NCI-H1417 (cell line): Measurements from ENCODE around the gene FBLIM1.
"Not testable (repeated sequence)": the region's sequence is repeated elsewhere in the genome, so short reads cannot be mapped to it uniquely, and the experiment has no call there.

ENCODE experiments used
- DNase-seq, 3 experiments: peaks; one replicate each; lab custom pipeline; 2025; lab: John Stamatoyannopoulos, UW

The FBLIM1 gene

DNA sequence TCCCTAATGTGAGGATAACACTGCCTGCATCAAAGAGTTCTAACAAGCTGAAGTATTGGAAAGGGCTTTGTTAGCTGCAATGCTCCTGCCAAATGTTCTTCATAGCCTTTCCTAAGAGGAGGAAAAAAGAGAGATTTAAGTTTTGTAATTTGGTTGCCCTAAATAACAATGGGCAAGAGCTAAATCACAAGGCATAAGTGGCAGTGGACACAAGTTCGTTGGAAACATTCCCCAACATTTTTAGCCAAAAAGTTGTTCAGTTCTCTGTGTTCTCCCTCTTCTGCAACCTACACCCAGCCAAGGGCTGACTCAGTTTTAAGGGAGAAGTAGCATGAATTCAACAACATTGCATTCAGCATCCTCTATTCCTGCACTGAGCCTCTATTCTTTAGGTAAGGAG, 51.5 kb downstream of the FBLIM1 start:
- DNase-seq = no peak

DNA sequence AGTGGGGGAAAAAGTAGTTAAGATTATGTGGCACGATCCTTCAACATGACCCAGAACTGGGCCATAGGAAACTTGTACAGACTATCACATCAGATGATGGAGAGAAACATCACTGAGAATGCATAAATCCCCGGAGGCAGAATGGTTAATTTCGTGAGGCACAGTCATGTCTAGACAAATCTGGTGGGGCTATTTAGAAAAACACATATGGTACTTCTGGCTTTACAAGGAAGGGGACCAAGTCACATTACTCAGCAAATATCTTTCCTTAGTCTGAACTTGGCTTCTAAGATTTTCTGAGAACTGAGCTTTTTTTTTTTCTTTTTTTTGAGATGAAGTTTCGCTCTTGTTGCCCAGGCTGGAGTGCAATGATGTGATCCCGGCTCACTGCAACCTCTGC, 58.1 kb downstream of the FBLIM1 start:
- no peak for DNase-seq

DNA sequence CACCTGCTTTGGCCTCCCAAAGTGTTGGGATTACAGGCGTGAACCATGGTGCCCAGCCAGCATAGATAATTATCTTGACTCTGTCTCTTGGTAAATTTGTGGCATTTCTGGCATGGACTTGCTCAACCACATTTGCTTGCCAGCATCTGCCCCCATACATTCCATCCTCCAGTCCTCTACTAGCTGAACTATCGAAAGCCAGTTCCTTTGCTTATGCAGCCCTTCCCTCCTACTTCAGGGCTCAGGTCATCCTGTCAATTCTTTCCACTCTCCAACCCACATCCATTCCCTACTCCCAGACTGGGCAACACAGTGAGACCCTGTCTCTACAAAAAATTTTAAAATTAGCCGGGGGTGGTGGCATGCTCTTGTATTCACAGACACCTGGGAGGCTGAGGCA, 61.9 kb downstream of the FBLIM1 start:
- DNase-seq = no peak

DNA sequence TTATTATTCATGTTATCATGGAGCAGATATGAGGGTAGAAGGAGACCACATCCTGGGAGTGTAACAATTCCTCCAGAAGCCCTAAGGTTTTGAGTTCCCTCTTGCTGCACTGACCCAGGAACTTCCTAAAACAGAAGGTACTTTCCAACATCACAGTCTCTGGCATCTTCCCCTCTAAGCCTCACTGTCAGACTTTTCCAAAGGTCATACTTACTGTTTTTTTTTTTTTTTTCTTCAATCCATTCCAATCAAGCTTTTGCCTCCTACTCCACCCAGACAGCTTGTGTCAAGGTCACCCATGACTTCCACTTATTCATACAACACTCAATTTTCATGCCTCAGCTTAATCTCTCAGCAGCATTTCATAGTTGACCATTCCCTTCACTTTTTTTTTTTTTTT, 67.2 kb downstream of the FBLIM1 start:
- DNase-seq = no peak

DNA sequence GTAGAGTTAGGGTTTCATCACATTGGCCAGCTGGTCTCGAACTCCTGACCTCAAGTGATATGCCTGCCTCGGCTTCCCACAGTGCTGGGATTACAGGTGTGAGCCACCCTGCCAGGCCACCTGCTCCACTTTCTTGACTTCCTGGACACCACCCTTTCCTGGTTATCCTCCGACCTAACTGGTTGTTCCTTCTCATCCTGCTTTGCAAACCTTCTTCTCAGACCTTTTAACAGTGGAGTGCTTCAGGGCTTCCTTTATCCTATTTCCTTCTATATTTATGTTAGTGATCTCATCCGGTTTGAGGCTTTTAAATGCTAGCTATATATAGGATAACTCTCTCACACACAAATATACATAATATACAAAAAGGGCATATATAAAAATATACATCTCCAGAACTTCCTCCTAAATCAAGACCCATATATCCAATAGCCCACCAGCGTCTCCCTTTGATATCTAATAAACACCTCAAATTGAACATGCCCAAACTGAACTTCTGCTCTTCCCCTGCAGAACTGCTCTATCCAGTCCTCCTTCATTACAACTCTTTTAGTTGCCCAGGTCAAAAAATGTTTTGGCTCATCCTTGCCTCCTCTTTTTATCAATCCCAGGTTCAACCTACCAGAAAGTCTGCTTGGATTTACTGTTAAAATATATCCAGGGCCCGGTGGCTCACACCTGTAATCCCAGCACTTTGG, 68.4 kb downstream of the FBLIM1 start:
- no peak for DNase-seq

DNA sequence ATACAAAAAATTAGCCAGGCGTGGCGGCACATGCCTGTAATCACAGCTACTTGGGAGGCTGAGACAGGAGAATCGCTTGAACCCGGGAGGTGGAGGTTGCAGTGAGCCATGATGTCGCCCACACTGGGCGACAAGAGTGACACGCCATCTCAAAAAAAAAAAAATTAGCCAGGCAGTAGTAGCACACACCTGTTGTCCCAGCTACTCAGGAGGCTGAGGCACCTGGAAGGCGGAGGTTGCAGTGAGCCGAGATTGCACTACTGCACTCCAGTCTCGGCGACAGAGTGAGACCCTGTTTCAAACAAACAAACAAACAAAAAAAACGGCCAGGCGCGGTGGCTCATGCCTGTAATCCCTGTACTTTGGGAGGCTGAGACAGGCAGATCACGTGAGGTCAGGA, 69.0 kb downstream of the FBLIM1 start:
- DNase-seq = not testable (repeated sequence)

DNA sequence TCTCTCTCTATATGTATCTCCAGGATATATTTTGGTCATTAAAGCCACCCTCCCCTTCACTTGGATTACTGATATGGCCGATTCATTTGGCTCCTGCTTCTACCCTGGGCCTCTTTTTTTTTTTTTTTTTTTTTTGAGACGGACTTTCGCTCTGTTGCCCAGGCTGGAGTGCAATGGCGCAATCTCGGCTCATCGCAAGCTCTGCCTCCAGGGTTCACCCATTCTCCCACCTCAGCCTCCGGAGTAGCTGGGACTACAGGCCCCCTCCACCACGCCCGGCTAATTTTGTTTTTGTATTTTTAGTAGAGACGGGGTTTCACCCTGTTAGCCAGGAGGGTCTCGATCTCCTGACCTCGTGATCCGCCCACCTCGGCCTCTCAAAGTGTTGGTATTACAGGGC, 70.3 kb downstream of the FBLIM1 start:
- DNase-seq = not testable (repeated sequence)

DNA sequence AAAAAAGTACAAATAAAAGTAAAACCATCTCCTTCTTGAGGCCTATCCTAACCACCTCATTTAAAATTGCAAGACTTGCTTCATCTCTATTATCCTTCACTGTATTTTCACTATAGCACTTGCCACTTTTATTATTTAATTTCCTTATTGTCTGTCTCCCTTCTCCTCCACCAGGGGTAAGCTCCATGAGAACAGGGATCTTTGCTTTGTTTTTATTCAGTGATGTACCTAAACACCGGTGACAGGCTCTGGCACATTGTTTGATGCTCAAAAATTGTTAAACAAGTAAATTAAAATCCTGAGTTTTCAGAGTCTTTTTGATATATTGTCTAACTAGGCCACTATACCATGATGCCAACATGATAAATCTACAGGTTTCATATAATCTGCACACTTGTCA, 71.7 kb downstream of the FBLIM1 start:
- DNase-seq = no peak

DNA sequence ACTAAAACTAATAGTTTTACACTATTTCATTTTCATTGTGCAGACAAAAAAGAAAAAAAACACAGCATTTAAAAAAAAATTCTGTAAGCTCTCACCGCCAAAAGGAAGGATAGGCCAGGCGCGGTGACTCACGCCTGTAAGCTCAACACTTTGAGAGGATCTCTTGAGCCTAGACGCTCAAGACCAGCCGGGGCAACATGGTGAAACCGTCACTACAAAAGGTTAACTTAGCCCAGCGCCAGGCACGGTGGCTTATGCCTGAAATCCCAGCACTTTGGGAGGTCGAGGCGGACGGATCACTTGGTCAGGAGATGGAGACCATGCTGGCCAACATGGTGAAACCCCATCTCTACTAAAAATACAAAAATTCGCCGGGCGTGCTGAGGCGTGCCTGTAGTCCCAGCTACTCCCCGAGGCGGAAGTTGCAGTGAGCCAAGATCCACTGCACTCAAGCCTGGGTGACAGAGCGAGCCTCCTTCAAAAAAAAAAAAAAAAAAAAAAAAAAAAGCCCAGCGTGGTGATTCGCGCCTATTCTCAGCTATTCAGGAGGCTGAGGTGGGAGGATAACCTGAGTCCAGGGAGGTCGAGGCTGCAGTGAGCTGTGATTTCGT, 74.6 kb downstream of the FBLIM1 start:
- DNase-seq = peak; percentile 54 to 92 (median 88)

DNA sequence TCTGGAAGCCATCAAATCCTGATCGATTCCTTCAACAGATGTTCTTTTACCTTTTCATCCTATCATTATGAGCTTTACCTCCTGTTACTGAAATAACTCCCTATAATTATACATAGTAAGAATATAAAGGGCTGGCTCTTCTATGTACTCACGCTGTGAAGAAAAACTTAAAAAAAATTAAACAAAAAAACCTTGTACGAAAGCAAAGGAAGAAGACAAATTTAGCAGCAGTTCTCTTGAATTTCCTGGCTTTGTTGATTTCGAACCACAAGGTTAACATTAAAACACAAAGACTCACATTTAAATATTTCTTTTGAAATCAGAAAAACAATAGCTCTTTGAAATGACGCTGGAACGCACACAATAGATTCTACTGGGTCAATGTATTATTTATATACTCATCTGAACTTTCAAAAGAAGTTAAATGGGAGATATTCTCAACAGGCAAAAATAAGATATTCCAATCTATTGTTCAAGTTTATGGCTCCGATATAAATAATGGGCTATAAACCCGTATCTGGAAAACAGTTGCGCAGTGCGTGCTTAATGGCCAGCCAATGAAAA, 75.3 kb downstream of the FBLIM1 start:
- DNase-seq = peak in 1 of 3 experiments; percentile 71

DNA sequence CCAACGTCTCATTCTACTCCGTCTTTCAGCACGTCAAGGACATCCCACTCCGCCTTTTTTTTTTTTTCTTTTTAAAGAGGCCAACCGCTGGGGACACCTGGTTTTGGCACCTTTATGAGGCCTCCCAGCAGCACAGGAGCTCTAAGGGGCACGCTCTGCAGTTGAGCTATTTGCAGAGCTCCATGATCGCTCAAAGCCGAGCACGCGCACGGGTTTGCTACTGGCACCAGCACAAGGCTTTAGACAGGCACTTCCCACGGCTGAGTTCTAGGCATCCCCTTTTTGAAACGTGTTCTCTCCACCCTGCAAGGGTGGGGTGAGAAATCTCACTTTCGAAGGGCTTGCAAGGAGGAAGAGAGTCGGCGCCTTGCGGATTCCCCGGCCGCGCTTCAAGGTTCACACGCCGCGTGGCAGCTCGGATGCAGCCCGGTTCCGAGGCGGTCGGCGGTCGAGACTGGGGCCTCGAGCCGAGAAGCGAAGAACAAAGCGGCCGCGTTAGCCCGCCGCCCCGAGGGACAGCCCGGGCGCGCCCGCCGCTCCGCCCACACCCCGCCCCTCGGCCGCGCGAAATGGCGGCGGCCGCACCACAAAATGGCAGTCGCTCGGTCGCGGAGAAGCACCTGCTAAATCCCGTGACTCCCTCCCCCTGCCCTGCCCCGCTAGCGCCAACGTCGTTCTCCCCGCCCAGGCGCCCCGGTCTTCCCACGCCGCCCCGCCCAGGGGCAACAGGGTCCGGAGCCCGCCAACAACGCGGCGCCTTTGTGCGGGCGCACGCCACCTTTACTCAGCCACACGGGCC, 76.0 kb downstream of the FBLIM1 start:
- peak; percentile 92 to 99 (median 94) for DNase-seq

DNA sequence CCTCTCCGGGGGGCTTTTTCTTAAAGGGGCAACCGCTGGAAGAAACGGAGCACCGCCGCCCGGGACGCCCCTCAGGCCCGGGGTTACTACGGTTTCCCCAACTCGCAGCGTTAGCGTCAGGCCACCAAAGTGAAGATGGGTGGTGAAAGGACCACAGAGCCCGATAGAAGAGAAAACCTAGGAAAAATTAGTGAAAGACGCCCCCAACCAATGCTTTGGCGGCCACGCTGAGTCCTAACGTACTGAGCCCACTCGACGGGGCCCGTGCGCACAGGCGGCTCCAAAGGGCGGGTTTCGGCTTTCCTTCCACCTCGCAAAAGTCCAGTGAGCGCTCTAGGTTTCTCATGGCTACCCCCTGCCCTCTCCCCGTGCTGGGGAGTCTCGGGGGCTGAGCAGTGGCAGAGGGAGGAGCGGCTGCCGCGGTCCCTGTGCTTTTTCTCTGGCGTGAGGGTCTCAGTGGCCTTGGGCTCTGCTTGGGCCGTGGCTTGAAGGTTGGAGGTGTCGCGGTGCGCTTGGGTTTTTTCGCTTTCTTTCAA, 76.7 kb downstream of the FBLIM1 start:
- DNase-seq = no peak

DNA sequence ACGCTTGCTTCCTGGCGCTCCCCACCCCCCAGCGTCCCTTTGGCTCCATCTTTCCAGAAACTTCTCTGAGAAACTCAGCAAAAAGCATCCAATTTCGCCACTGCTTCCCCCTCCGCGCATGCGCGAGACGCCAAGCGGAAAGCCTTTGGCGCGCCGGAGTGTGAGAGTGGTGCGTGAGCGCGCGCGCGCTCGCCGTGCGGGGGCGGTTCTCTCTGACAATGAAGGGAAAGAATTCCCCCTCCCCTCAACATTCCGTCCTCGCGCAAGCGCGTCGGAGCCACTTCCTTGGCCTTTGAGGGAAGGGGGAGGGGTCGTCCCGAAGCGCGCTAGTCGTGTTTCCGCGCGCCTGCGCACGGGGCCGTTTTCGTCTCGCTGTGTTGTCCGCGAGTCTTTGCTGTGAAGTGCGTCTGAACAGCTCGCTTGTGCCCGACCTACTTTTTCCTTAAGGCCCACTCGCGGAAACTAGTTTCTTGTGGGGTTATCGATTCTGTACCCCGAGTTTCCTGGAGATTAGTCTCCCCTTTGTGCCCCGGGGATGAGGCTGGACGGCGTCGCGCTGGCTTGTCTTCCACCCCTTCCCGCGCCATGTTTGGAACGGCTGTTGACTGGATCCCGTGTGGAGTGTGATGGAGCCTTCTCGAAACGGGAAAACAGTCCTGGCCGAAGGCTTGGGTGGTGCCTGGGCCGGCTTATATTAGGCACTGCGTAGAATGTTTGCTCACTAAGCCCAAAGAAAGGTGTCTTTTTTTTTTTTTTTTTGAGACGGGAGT, 77.3 kb downstream of the FBLIM1 start:
- peak; percentile 99 for DNase-seq
